ENCODE results near the gene PSRC1. TPM values are rescaled to one million over a fixed set of nuclear protein-coding genes. Genes with fewer than 3 reads are reported as not detected.
A peak's percentile ranks its signal among the peaks of the same experiment; 100 is the strongest.

The PSRC1 gene
- total RNA-seq, 1 donor from 2014 or later, result 78.1 TPM

DNA sequence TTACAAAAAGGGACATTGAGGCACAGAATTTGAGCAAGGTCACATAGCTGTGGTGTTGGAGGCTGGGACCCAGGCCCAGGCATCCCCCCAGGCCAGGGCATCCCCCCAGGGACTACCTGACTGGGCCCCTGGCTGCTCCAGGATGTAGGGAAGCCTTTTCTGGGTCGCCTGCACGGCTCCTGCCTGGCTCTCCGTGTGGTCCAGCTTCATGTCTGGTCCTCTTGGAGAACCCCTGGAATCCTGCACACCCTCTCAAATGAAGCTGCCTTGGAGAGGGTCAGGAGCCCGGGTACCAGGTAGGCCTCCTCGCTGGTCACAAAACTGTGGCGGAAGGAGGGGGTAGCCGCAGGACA is 34.5 kb downstream of the PSRC1 start:
- Mint-ChIP-seq H3K9me3 (peaks cover 23% of the 10 kb centered on the region), H3K27ac (no peak overlapping the region), H3K36me3 (peaks cover 27% of the 10 kb centered on the region), H3K4me3 (no peak overlapping the region), H3K4me1 (peaks cover 31% of the 10 kb centered on the region), H3K27me3 (ENCODE audit: insufficient read depth, low read depth) (peaks cover 14% of the 10 kb centered on the region)
- Histone ChIP-seq H3K27ac (no peak overlapping the region), H3K79me2 (ENCODE audit: low read depth) (peaks cover 39% of the 10 kb centered on the region), H3K36me3 (no peaks in the 10 kb centered on the region), H2AFZ (replicated peaks) (peak overlapping the region; percentile 92), H3F3A (ENCODE audit: low read depth) (peaks cover 20% of the 10 kb centered on the region), H3K9me3 (ENCODE audit: low read depth) (no peaks in the 10 kb centered on the region), H3K4me1 (peaks cover 19% of the 10 kb centered on the region), H4K20me1 (ENCODE audit: low read depth) (peaks cover 4% of the 10 kb centered on the region), H3K27me3 (peaks cover 8% of the 10 kb centered on the region), H3K9ac (no peak overlapping the region), H3K4me3 (no peak overlapping the region), H3K4me2 (no peak overlapping the region)
- TF ChIP-seq CTCF (IDR thresholded peaks at IDR 0.05), result no peak
- TF ChIP-seq EZH2phosphoT487 (IDR thresholded peaks at IDR 0.05), result no peak
- no peak for TF ChIP-seq EZH2 (IDR thresholded peaks at IDR 0.05)
- DNase-seq (ENCODE audit: low spot score), result no peak

DNA sequence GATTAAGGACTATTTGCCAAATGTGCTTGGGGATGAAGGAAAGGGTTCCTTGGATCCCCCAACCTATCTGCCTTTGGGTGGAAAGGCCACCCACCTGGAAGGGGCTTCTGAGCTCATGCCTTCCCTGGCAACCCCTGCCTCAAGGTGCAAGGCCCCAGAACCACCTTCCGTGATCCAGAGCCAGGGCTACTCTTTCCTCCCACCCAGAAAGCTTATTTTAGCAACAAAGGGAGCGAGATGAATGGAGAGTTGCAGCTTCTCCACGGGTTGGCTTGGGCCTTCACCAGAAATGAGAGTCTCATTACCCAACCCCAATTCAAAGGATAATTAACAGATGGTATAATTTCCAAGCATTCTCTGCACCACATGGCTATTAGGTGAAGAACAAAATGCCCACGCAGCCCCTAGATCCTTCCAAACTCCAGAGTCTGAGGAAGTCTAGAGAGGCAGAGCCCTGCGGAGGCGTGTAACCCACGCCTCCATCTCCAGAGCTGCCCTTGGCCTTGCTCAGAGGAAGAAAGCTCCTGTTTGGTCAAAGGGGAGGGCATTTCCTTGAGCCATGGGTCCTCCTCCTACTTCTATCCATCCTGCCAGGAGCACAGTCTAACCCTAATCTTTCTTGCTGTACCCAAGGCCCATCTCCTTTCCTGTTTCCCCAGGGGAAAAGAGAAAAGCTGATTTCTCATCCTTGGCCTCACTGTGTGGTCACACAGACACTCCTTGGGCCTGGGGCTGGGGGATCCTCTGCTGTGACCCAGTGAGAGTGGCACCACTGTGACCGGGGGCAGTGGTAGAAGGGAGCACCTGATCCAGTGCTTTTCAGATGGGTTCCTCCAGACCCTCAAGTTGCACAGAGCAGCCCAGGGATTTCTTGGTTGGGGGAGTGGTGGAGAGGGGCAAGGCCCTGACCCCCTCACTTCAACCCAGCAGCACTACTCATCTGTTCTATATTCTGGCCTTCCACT is 35.3 kb downstream of the PSRC1 start:
- no peak for DNase-seq (ENCODE audit: low spot score)
- no peak overlapping the region for H3K4me3 Mint-ChIP-seq

GRCh38 chr1:109246141-109246551 is 36.8 kb downstream of the PSRC1 start:
- no peak overlapping the region for H3K4me3 Mint-ChIP-seq
- peaks cover 7% of the 10 kb centered on the region for H3K9me3 Mint-ChIP-seq
- H3K4me1 Mint-ChIP-seq, result peaks cover 32% of the 10 kb centered on the region
- Histone ChIP-seq H3K4me3 (no peak overlapping the region), H3K79me2 (ENCODE audit: low read depth) (peaks cover 16% of the 10 kb centered on the region), H2AFZ (replicated peaks) (no peak overlapping the region), H4K20me1 (ENCODE audit: low read depth) (no peaks in the 10 kb centered on the region), H3F3A (ENCODE audit: low read depth) (peaks cover 19% of the 10 kb centered on the region), H3K27ac (no peak overlapping the region), H3K9me3 (ENCODE audit: low read depth) (no peaks in the 10 kb centered on the region), H3K4me2 (no peak overlapping the region), H3K36me3 (no peaks in the 10 kb centered on the region), H3K9ac (no peak overlapping the region), H3K27me3 (peaks cover 8% of the 10 kb centered on the region), H3K4me1 (peaks cover 28% of the 10 kb centered on the region)
- H3K27ac Mint-ChIP-seq, result no peak overlapping the region
- no peak for DNase-seq (ENCODE audit: low spot score)
- H3K27me3 Mint-ChIP-seq (ENCODE audit: insufficient read depth, low read depth), result peaks cover 13% of the 10 kb centered on the region
- peaks cover 9% of the 10 kb centered on the region for H3K36me3 Mint-ChIP-seq
- TF ChIP-seq CTCF (IDR thresholded peaks at IDR 0.05) (no peak), EZH2phosphoT487 (IDR thresholded peaks at IDR 0.05) (no peak)

More for the DNA sequence above, 35.3 kb downstream of the PSRC1 start:
- H4K20me1 ChIP-seq (ENCODE audit: low read depth), result peaks cover 4% of the 10 kb centered on the region
- Mint-ChIP-seq H3K36me3 (peaks cover 24% of the 10 kb centered on the region), H3K4me1 (peaks cover 29% of the 10 kb centered on the region), H3K27me3 (ENCODE audit: insufficient read depth, low read depth) (peaks cover 13% of the 10 kb centered on the region), H3K27ac (no peak overlapping the region), H3K9me3 (peaks cover 22% of the 10 kb centered on the region)
- H3K9me3 ChIP-seq (ENCODE audit: low read depth), result no peaks in the 10 kb centered on the region
- peaks cover 13% of the 10 kb centered on the region for H3F3A ChIP-seq (ENCODE audit: low read depth)
- peaks cover 31% of the 10 kb centered on the region for H3K79me2 ChIP-seq (ENCODE audit: low read depth)
- peaks cover 8% of the 10 kb centered on the region for H3K27me3 ChIP-seq
- H3K36me3 ChIP-seq, result no peaks in the 10 kb centered on the region
- H3K9ac ChIP-seq, result no peak overlapping the region
- no peak overlapping the region for H2AFZ ChIP-seq (replicated peaks)
- H3K4me3 ChIP-seq, result no peak overlapping the region
- H3K27ac ChIP-seq, result no peak overlapping the region
- TF ChIP-seq EZH2phosphoT487 (IDR thresholded peaks at IDR 0.05) (no peak), EZH2 (IDR thresholded peaks at IDR 0.05) (no peak), CTCF (IDR thresholded peaks at IDR 0.05) (no peak)
- H3K4me1 ChIP-seq, result peaks cover 14% of the 10 kb centered on the region
- H3K4me2 ChIP-seq, result no peak overlapping the region

Measured in neural progenitor cell (in vitro differentiated cells).